Sigmoid colon (tissue), 4 donors: ENCODE measurements around the gene NEO1.

Experiments used
- POLR2A ChIP-seq, 2 donors: fragments of 450-650 bp; IDR thresholded peaks; one replicate each; pipeline ENCODE4 v1.6.1; 2016; ENCODE audit warnings: antibody characterized with exemption in 2 of 2, mild to moderate bottlenecking in 2 of 2, moderate library complexity in 2 of 2
- POLR2AphosphoS5 ChIP-seq, 4 donors: sonication (generic); formaldehyde crosslinking; IDR thresholded peaks; one replicate each; pipeline ENCODE4 v1.6.1; 2017; ENCODE audit warnings: antibody characterized with exemption in 4 of 4
- TF ChIP-seq, protein P1 (sequence below), 4 experiments: fragments of 450-650 bp in 3 of 4; fragments of 200-600 bp in 1 of 4; IDR thresholded peaks; one replicate each; pipeline ENCODE4 v1.5.1; 2016 to 2019; ENCODE audit warnings: antibody characterized with exemption in 4 of 4, mild to moderate bottlenecking in 3 of 4, moderate library complexity in 2 of 4

DNA sequence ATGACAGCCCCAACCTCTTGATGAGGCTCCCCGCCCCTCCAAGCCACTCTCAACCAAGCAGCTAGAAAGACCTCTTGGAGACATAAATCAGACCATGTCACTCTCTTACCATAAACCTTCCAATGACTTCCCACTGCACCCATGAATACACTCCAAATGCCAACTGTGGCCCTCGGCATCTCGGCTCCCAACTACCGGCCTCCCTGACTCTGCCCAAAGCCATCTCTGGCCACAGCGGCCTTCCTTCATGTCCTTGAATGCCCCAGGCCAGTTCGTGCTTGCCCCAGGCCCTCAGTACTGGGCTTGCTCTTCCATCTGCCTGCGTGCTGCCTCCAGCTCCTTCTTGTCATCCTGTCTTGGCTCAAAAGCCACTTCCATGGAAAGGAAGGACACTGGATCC lies 284.5 kb downstream of the NEO1 start:
- TF ChIP-seq POLR2AphosphoS5 (IDR thresholded peaks at IDR 0.05) (no peak), POLR2A (IDR thresholded peaks at IDR 0.05) (no peak)
- TF ChIP-seq, protein P1, sequence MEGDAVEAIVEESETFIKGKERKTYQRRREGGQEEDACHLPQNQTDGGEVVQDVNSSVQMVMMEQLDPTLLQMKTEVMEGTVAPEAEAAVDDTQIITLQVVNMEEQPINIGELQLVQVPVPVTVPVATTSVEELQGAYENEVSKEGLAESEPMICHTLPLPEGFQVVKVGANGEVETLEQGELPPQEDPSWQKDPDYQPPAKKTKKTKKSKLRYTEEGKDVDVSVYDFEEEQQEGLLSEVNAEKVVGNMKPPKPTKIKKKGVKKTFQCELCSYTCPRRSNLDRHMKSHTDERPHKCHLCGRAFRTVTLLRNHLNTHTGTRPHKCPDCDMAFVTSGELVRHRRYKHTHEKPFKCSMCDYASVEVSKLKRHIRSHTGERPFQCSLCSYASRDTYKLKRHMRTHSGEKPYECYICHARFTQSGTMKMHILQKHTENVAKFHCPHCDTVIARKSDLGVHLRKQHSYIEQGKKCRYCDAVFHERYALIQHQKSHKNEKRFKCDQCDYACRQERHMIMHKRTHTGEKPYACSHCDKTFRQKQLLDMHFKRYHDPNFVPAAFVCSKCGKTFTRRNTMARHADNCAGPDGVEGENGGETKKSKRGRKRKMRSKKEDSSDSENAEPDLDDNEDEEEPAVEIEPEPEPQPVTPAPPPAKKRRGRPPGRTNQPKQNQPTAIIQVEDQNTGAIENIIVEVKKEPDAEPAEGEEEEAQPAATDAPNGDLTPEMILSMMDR (IDR thresholded peaks at IDR 0.05): no peak
